HepG2 (cell line): ENCODE results near the gene ENTPD6. TPM values are rescaled to one million over a fixed set of nuclear protein-coding genes. Genes with fewer than 3 reads are reported as not detected.

Experiments
- ASH2L ChIP-seq: fragments of 300-600, 200-600 bp; sonication (generic); IDR thresholded peaks from 2 replicates; pipeline ENCODE4 v1.7.0; 2017; ENCODE audit warnings: low read depth, mild to moderate bottlenecking, moderate library complexity, mixed read lengths, low read length; ENCODE audit not compliant: insufficient read length
- ATM ChIP-seq: fragments of 450-650 bp; IDR thresholded peaks from 2 replicates; pipeline ENCODE4 v1.7.1; 2017; ENCODE audit warnings: mild to moderate bottlenecking, borderline replicate concordance
- BCL6 ChIP-seq: IDR thresholded peaks from 2 replicates; pipeline ENCODE4 v1.6.1; 2016; ENCODE audit warnings: missing genetic modification reagents, missing compliant biosample characterization
- ESRRA ChIP-seq: sonication (generic); formaldehyde crosslinking; IDR thresholded peaks from 2 replicates; pipeline ENCODE4 v1.5.1; 2020; ENCODE audit warnings: mild to moderate bottlenecking, low read depth, missing genetic modification reagents
- FOSL1 ChIP-seq: sonication (generic); formaldehyde crosslinking; IDR thresholded peaks from 2 replicates; pipeline ENCODE4 v1.9.0; 2021; ENCODE audit warnings: missing genetic modification reagents, borderline replicate concordance
- HES4 ChIP-seq: sonication (generic); formaldehyde crosslinking; IDR thresholded peaks from 2 replicates; pipeline ENCODE4 v1.9.0; 2021; ENCODE audit warnings: mild to moderate bottlenecking, missing genetic modification reagents, borderline replicate concordance
- HOXA7 ChIP-seq: sonication (generic); formaldehyde crosslinking; IDR thresholded peaks from 2 replicates; pipeline ENCODE4 v1.8.1; 2022; ENCODE audit warnings: mild to moderate bottlenecking, missing genetic modification reagents, moderate library complexity
- MEF2D ChIP-seq: sonication (generic); formaldehyde crosslinking; IDR thresholded peaks from 2 replicates; pipeline ENCODE4 v1.5.1; 2020; ENCODE audit warnings: mild to moderate bottlenecking, missing genetic modification reagents
- MLLT10 ChIP-seq: sonication (generic); formaldehyde crosslinking; IDR thresholded peaks from 2 replicates; pipeline ENCODE4 v1.4.0; 2020; ENCODE audit warnings: missing genetic modification reagents
- MXI1 ChIP-seq: IDR thresholded peaks from 3 replicates; pipeline ENCODE4 v1.6.1; 2012; ENCODE audit warnings: low read depth, low read length, inconsistent platforms, borderline replicate concordance
- PAWR ChIP-seq: sonication (generic); formaldehyde crosslinking; IDR thresholded peaks from 2 replicates; pipeline ENCODE4 v1.4.0; 2020; ENCODE audit warnings: missing genetic modification reagents, mild to moderate bottlenecking, borderline replicate concordance
- PRDM4 ChIP-seq: sonication (generic); formaldehyde crosslinking; IDR thresholded peaks from 2 replicates; pipeline ENCODE4 v1.9.0; 2021; ENCODE audit warnings: missing genetic modification reagents, borderline replicate concordance
- RFXANK ChIP-seq: IDR thresholded peaks from 2 replicates; pipeline ENCODE4 v1.6.1; 2016
- RFXAP ChIP-seq: sonication (generic); formaldehyde crosslinking; IDR thresholded peaks from 2 replicates; pipeline ENCODE4 v1.4.0; 2020; ENCODE audit warnings: missing genetic modification reagents, borderline replicate concordance
- SIN3A ChIP-seq: IDR thresholded peaks from 2 replicates; pipeline ENCODE4 v1.6.1; 2011; ENCODE audit warnings: low read depth, mild to moderate bottlenecking, control low read depth, low read length, borderline replicate concordance
- SMAD3 ChIP-seq: sonication (generic); formaldehyde crosslinking; IDR thresholded peaks from 2 replicates; pipeline ENCODE4 v1.4.0; 2020; ENCODE audit warnings: missing genetic modification reagents
- STAT5B ChIP-seq: sonication (generic); formaldehyde crosslinking; IDR thresholded peaks from 2 replicates; pipeline ENCODE4 v1.4.0; 2020; ENCODE audit warnings: missing genetic modification reagents
- SUZ12 ChIP-seq: fragments of 150-350 bp; IDR thresholded peaks from 2 replicates; pipeline ENCODE4 v1.6.1; 2014; ENCODE audit warnings: low read depth, low read length
- TFE3 ChIP-seq: IDR thresholded peaks from 2 replicates; pipeline ENCODE4 v1.6.1; 2016
- TIGD3 ChIP-seq: sonication (generic); formaldehyde crosslinking; IDR thresholded peaks from 2 replicates; pipeline ENCODE4 v1.5.1; 2020; ENCODE audit warnings: mild to moderate bottlenecking, missing genetic modification reagents, borderline replicate concordance
- ZFAT ChIP-seq: sonication (generic); formaldehyde crosslinking; conservative IDR thresholded peaks from 2 replicates; pipeline ENCODE4 v1.8.1; 2023; ENCODE audit warnings: missing genetic modification reagents, inconsistent platforms
- ZFP82 ChIP-seq: sonication (generic); formaldehyde crosslinking; IDR thresholded peaks from 2 replicates; pipeline ENCODE4 v1.5.1; 2020; ENCODE audit warnings: mild to moderate bottlenecking, missing genetic modification reagents, borderline replicate concordance
- ZNF263 ChIP-seq: sonication (generic); formaldehyde crosslinking; IDR thresholded peaks from 2 replicates; pipeline ENCODE4 v1.4.0; 2020; ENCODE audit warnings: missing genetic modification reagents
- ZNF414 ChIP-seq: sonication (generic); formaldehyde crosslinking; IDR thresholded peaks from 2 replicates; pipeline ENCODE4 v1.5.0; 2020; ENCODE audit warnings: missing genetic modification reagents
- ZNF431 ChIP-seq: sonication (generic); formaldehyde crosslinking; IDR thresholded peaks from 2 replicates; pipeline ENCODE4 v1.9.0; 2022; ENCODE audit warnings: missing genetic modification reagents, low read depth, mild to moderate bottlenecking, borderline replicate concordance
- ZNF777 ChIP-seq: sonication (generic); formaldehyde crosslinking; IDR thresholded peaks from 2 replicates; pipeline ENCODE4 v1.4.0; 2020; ENCODE audit warnings: missing genetic modification reagents
- polyA plus RNA-seq, 8 experiments: library from polyadenylated mRNA; depleted of rRNA in 3 of 8; stranded (reverse) in 7 of 8; unstranded in 1 of 8; fragments of >200 nt; fragmentation: Illumina TruSeq in 4 of 8; extraction: Trizol in 4 of 8; gene quantifications; 2 replicates each; pipeline versions ENCODE4 v1.2.1 to v1.2.3, GENCODE V29; 2011 to 2016; ENCODE audit warnings: low read depth in 4 of 8, missing spikeins in 1 of 8, mixed read lengths in 1 of 8; ENCODE audit not compliant: insufficient read depth in 1 of 8
- total RNA-seq, 5 experiments: library from RNA; depleted of rRNA; stranded (reverse); fragments of >200 nt; fragmentation: Illumina TruSeq; extraction: Trizol; gene quantifications; 2 replicates each; pipeline ENCODE4 v1.2.3, GENCODE V29; 2016; ENCODE audit warnings: low read depth in 1 of 5

Gene ENTPD6
- total and polyA plus RNA-seq, 2 of the 13 experiments (the other 11 are each of a cell fraction or from before 2014, with no cell fraction given), result 164 to 172 TPM

- TF ChIP-seq HES4 (CRISPR knock-in tag), result 0 out of 2 replicates have a peak, but pooled peaks have one; percentile 43
- peak; percentile 0; the same call in 1 of the 3 replicates for TF ChIP-seq MXI1
- TF ChIP-seq ASH2L, result peak; percentile 24
- peak; percentile 24; the same call in 1 of the 2 replicates for TF ChIP-seq ZFP82 (CRISPR knock-in tag)
- peak; percentile 53 for TF ChIP-seq ZNF431
- 0 out of 2 replicates have a peak, but pooled peaks have one; percentile 7 for TF ChIP-seq TFE3 (CRISPR knock-in tag)
- no peak; the same call in none of the 2 replicates for TF ChIP-seq ZNF263 (CRISPR knock-in tag)
- TF ChIP-seq ATM, result no peak
- peak; percentile 95 for TF ChIP-seq ZNF777 (CRISPR knock-in tag)
- no peak for TF ChIP-seq SUZ12
- peak; percentile 13; the same call in 1 of the 2 replicates for TF ChIP-seq RFXANK
- 0 out of 2 replicates have a peak, but pooled peaks have one; percentile 12 for TF ChIP-seq ZNF414 (CRISPR knock-in tag)
- peak; percentile 81; the same call in 1 of the 2 replicates for TF ChIP-seq TIGD3 (CRISPR knock-in tag)
- no peak for TF ChIP-seq SIN3A
- no peak for TF ChIP-seq ESRRA (CRISPR knock-in tag)
- no peak for TF ChIP-seq SMAD3 (CRISPR knock-in tag)
- peak; percentile 25; the same call in 1 of the 2 replicates for TF ChIP-seq FOSL1 (CRISPR knock-in tag)
- TF ChIP-seq HOXA7 (CRISPR knock-in tag), result no peak
- no peak for TF ChIP-seq PRDM4 (CRISPR knock-in tag)
- TF ChIP-seq MLLT10 (CRISPR knock-in tag), result 0 out of 2 replicates have a peak, but pooled peaks have one; percentile 22
- TF ChIP-seq STAT5B (CRISPR knock-in tag), result no peak
- no peak; the same call in 1 of the 2 replicates for TF ChIP-seq BCL6
- TF ChIP-seq RFXAP, result 0 out of 2 replicates have a peak, but pooled peaks have one; percentile 1
- TF ChIP-seq ZFAT (CRISPR knock-in tag), result peak; percentile 64
- peak; percentile 97; the same call in 1 of the 2 replicates for TF ChIP-seq PAWR (CRISPR knock-in tag)
- TF ChIP-seq MEF2D (CRISPR knock-in tag), result no peak; the same call in none of the 2 replicates
Measured at GRCh38 chr20:25247518-25247955, 52.0 kb downstream of the ENTPD6 start (continued).
